HG03066 (cell line): ENCODE measurements around the gene WASL.

Experiments used
- ATAC-seq: cut with Tn5 transposase; IDR thresholded peaks from one replicate; pipeline ENCODE4 v1.9.1; 2021; ENCODE audit warnings: low read depth; ENCODE audit not compliant: unreplicated experiment

The WASL gene

GRCh38 chr7:123709525-123709924, 39.3 kb downstream of the WASL start:
- ATAC-seq, result no peak

DNA sequence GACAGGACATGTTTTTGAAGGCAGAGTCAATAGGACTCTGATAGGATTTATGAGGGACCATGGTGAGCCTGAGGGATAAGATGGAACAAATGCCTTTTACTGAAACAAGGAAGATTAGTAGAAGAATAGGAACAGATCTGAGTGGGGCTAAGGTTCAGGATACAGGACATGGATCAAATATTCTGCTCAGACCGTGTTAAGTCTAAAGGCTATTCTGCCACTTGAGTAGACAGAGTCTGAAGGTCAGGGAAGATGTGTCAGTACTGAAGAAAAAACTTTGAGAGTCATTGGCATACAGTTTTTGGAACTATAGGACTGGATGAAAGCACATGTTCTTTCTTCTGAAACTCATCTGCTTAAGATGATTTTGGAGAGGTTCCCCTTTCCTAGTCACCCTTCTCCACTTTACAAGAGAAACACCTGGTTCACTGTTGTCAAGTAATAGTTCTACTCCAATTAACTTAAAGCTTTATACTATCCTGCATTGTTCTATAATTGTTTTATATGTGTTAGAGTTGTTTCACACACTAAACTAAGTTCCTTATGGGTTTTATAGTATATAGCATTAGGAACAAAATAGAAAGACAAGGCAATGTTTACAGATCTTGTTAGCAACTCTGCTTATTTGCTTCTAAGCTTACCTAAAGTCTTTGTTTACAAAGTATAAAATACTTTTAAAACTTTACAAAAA, 43.4 kb downstream of the WASL start:
- ATAC-seq, result no peak

GRCh38 chr7:123695944-123696677, 52.7 kb downstream of the WASL start:
- no peak for ATAC-seq

GRCh38 chr7:123692471-123692877, 56.3 kb downstream of the WASL start:
- no peak for ATAC-seq

DNA sequence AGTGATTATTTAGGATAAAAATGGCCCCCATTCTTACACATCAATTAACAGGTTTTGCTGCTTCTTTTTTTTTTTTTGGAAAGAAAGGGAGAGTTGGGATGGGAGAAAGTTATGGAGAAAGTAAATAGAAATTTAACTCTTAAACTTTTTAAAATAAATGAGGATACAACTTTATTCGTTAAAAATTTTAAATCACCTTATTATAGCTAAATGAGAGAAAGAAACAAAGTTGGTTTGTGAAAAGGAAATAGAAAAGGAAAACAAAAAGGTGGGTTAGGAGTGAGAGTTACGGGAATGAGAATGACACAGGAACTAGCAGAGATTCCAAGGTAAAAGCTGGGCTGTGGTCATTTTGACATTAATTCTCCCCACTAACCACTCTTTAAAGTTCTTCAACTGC, 58.3 kb downstream of the WASL start:
- no peak for ATAC-seq

- no peak for ATAC-seq
Measured at GRCh38 chr7:123689250-123689649, 59.6 kb downstream of the WASL start.

- ATAC-seq, result no peak
Measured at GRCh38 chr7:123687727-123688126, 61.1 kb downstream of the WASL start.

GRCh38 chr7:123687161-123687560, 61.6 kb downstream of the WASL start:
- no peak for ATAC-seq

DNA sequence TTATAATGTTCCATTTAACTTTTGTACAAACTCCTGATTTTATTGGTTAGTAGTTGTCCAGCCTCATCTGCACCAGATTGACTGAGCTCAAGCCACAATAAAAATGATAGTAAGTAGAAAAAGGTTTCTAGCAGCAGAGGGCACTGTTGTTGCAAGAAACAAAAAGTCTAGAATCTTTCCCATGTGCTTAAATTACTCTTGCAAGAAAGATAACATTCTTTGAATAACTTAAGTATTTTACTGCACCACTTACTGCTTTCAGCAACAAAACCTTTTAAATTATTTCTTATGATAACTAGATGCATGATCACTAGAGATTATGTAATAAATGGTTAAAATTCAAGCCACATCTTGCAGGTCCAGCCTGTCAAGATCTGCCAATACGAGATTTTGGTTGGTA, 66.1 kb downstream of the WASL start:
- ATAC-seq, result no peak

DNA sequence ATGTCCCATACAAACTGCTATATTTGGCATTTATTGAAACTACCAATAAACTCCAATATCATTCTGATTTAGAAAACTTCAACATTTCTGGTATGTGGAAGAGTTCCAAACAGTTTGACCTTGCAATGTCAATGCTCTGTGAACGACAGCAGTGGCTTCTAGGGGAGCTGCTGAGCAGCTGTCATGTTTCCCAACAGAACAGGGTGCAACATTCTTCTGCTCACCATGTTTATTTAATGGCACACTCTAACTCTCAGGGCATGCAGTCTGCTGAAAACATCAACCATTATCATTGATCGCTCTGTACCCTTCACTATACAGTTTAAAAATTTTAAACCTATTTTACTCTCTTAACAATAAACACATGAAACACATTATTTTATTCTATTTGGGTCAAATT, 67.2 kb downstream of the WASL start:
- ATAC-seq, result no peak

GRCh38 chr7:123680580-123680979, 68.2 kb downstream of the WASL start:
- ATAC-seq, result no peak

- ATAC-seq, result no peak
Measured at GRCh38 chr7:123679614-123680013, 69.2 kb downstream of the WASL start.

GRCh38 chr7:123677061-123677715, 71.6 kb downstream of the WASL start:
- ATAC-seq, result no peak

DNA sequence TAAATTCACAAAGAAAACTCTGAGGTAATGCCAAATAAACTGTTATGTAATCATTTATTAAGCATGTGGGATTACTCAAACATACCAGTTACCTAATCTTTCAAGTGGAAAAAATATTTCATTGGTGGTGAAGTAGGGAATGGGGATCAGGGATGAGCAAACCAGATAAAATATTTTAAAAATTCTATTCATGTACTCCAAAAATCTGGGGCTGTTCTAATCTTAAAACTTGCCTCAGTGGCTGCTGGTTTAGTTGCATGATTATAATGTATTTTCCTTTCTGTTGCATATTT, 73.7 kb downstream of the WASL start:
- ATAC-seq, result no peak

DNA sequence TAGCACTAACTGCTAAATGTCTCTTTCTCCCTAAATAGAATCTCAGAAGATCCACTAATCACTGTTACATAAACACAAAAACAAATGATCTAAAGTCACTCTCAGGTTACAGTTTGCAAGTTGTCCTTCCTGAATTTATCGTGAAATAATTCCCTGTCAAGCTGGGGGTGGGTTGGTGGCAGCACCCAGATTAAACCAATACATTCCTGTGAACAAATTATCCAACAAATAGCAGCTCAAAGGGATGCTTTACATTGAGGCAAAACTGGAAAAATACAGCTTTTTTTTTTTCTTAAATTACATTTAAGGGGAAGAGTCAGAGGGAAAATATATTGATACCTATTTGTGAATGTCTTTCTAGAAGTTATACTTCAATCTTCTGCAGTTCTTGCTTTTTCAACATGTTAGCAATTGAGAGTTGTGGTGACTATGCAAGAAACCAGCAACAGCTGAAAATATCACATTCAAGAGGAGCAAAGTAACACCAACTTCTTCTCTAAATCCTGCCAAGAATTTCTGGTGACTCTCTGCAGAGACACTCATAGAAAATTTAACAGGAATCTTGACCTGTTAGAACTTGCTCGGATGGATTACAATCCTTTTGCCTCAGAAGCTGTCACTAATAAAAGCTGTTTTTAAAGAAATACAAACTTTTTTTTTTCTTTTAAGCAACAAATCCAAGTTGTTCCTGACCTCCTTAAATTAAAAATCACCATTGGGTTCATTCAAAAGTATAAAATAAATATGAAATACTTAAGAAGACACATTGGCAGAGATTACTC, 74.2 kb downstream of the WASL start:
- ATAC-seq, result no peak

- no peak for ATAC-seq
Measured at GRCh38 chr7:123673752-123674398, 74.9 kb downstream of the WASL start.

- ATAC-seq, result no peak
Measured at GRCh38 chr7:123673137-123673732, 75.6 kb downstream of the WASL start.

DNA sequence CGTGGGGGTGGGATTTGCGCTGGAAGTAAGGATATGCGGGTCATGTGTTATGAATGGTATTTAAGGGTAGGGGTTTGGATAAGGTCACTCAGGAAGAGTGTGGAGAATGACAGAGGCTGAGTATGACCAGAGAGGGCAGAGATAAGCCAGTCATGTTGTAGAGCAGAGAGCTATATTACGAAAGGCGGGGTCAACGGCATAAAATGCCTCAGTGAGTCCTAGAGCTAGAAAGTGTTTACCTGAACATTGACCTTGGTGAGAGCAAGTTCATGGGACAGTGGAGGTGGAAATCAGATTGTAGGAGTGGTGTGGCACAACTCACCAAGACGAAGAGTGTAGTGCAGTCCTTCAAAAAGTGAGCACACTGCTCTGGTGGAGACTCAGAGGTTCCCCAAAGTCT, 79.3 kb downstream of the WASL start:
- ATAC-seq, result no peak

DNA sequence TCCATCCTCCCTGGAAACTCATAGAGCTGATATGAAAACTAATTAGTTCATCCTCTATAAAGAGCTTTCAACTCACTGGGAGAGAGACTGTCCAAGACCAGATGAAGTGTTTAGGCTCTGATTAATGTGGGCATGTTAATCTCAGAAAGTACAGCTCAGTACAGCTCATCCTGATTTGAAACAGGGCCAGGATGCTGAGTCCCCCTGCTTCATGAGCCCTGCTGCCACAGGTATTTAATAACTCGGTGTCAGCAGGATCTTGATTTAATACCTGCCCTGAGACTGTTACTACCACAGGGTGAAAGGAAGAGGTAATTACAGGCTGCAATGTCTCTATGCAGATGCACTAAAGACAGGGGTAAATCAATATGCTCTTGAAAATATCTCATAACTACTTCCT, 82.3 kb downstream of the WASL start:
- no peak for ATAC-seq

DNA sequence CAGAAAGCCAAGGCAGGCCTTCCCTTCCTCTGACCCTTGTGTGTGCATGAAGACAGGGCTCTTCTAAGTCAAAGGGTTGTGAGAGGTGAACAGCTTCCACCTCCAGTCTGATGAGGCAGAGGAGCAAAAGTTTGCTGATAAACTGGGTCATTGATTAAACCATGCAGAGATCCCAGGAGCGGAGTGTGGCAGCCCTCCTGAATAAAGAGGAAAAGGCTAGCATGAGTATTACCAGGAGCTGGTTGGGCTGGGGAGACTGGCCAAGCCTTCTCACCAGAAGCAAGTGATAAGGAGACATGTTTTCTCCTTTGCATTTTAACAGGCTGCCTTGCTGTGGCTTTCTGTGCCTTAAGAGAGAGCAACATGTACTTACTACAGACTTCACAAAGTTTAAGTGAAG, 82.9 kb downstream of the WASL start:
- ATAC-seq, result no peak
